ENCODE results near the gene GPHN.

GPHN gene

DNA sequence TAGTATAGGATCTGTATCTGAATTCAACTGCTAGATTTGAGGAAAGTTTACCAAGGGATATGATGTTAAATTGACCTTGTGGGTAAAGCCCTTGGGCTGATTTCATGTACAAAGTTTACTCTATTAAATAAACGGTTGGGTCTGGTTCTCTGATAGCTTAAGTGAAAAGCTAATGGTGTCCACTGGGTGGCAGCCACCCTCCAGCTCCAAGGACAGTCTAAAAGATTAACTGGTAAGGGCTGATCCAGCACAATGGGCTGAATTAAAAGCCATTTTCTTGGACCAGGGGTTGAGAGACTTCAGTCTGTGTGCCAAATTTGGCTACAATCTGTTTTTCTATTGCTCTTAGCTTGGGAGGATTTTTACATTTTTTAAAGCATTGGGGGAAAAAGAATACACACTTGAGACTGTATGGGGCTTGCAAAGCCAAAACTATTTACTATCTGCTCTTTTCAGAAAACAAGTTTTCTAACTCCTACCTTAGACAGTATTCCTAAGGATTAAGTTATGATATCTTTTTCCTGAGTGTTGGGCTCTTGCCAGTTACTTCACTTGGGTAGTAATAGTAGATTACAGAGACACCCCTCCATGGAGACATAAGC, 116.5 kb downstream of the GPHN start:
- H3K4me3 ChIP-seq (ENCODE audit: low read depth in 1 of 2, low read length in 1 of 2), result no peak overlapping the region
- no peaks in the 10 kb centered on the region for H3K9me3 ChIP-seq
- H3K27ac ChIP-seq, result no peak overlapping the region
- H3K36me3 ChIP-seq, result no peaks in the 10 kb centered on the region
- no peaks in the 10 kb centered on the region for H3K27me3 ChIP-seq
- TF ChIP-seq, protein P1, sequence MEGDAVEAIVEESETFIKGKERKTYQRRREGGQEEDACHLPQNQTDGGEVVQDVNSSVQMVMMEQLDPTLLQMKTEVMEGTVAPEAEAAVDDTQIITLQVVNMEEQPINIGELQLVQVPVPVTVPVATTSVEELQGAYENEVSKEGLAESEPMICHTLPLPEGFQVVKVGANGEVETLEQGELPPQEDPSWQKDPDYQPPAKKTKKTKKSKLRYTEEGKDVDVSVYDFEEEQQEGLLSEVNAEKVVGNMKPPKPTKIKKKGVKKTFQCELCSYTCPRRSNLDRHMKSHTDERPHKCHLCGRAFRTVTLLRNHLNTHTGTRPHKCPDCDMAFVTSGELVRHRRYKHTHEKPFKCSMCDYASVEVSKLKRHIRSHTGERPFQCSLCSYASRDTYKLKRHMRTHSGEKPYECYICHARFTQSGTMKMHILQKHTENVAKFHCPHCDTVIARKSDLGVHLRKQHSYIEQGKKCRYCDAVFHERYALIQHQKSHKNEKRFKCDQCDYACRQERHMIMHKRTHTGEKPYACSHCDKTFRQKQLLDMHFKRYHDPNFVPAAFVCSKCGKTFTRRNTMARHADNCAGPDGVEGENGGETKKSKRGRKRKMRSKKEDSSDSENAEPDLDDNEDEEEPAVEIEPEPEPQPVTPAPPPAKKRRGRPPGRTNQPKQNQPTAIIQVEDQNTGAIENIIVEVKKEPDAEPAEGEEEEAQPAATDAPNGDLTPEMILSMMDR (IDR thresholded peaks at IDR 0.05), result no peak
- peaks cover 4 to 11% of the 10 kb centered on the region in 2 experiments for H3K4me1 ChIP-seq (ENCODE audit: control insufficient read depth in 1 of 2, insufficient read depth in 1 of 2, low read depth in 1 of 2, low read length in 1 of 2)

DNA sequence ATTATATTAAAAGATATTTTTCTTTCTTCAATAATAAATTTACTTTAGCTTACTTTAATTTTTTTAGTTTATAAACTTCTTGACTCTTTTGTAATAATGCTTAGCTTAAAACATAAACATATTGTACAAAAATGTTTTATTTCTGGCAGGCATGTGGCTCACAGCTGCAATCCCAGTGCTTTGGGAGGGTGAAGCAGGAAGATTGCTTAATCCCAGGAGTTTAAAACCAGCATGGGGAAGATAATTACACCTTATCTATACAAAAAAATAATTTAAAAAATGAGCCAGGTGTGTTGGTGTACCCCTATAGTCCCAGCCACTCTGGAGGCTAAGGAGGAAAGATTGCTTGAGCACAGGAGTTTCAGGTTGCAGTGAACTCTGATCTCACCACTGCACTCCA, 120.7 kb downstream of the GPHN start:
- Histone ChIP-seq H3K9me3 (no peaks in the 10 kb centered on the region), H3K27me3 (no peaks in the 10 kb centered on the region), H3K4me3 (ENCODE audit: low read depth in 1 of 2, low read length in 1 of 2) (no peak overlapping the region), H3K36me3 (no peaks in the 10 kb centered on the region), H3K27ac (no peak overlapping the region), H3K4me1 (ENCODE audit: control insufficient read depth in 1 of 2, insufficient read depth in 1 of 2, low read depth in 1 of 2, low read length in 1 of 2) (peaks cover 4 to 11% of the 10 kb centered on the region in 2 experiments)
- TF ChIP-seq, protein P1 (IDR thresholded peaks at IDR 0.05), result no peak

DNA sequence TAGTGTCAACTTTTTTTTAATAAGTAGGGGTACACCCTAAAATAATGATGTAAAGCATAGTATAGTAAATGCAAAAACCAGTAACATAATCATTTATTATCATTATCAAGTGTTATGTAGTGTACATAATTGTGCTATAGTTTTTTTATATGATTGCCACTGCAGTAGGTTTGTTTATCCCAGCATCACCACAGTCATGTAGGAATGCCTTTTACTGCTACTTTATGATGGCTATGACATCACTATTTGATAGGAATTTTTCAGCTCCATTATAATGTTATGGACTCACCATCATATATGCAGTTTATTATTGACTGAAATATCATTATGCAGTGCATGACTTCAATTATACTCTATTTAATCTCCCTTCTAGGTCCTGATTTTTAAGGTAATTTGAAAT, 121.6 kb downstream of the GPHN start:
- H3K4me1 ChIP-seq (ENCODE audit: control insufficient read depth in 1 of 2, insufficient read depth in 1 of 2, low read depth in 1 of 2, low read length in 1 of 2), result peaks cover 4 to 14% of the 10 kb centered on the region in 2 experiments
- H3K27me3 ChIP-seq, result no peaks in the 10 kb centered on the region
- TF ChIP-seq, protein P1 (IDR thresholded peaks at IDR 0.05), result no peak
- H3K27ac ChIP-seq, result no peak overlapping the region
- H3K36me3 ChIP-seq, result no peaks in the 10 kb centered on the region
- no peak overlapping the region for H3K4me3 ChIP-seq (ENCODE audit: low read depth in 1 of 2, low read length in 1 of 2)
- no peaks in the 10 kb centered on the region for H3K9me3 ChIP-seq

- H3K36me3 ChIP-seq, result no peaks in the 10 kb centered on the region
- no peaks in the 10 kb centered on the region for H3K27me3 ChIP-seq
- H3K9me3 ChIP-seq, result no peaks in the 10 kb centered on the region
- peaks cover 0 to 19% of the 10 kb centered on the region in 2 experiments for H3K4me1 ChIP-seq (ENCODE audit: control insufficient read depth in 1 of 2, insufficient read depth in 1 of 2, low read depth in 1 of 2, low read length in 1 of 2)
- no peak overlapping the region for H3K27ac ChIP-seq
- H3K4me3 ChIP-seq (ENCODE audit: low read depth in 1 of 2, low read length in 1 of 2), result no peak overlapping the region
- TF ChIP-seq, protein P1 (IDR thresholded peaks at IDR 0.05), result no peak
These were observed 126.9 kb downstream of the GPHN start for GRCh38 chr14:66634876-66635275.

GRCh38 chr14:66635435-66635834, 127.5 kb downstream of the GPHN start:
- TF ChIP-seq, protein P1 (IDR thresholded peaks at IDR 0.05), result no peak
- peaks cover 0 to 19% of the 10 kb centered on the region in 2 experiments for H3K4me1 ChIP-seq (ENCODE audit: control insufficient read depth in 1 of 2, insufficient read depth in 1 of 2, low read depth in 1 of 2, low read length in 1 of 2)
- H3K27me3 ChIP-seq, result no peaks in the 10 kb centered on the region
- H3K9me3 ChIP-seq, result no peaks in the 10 kb centered on the region
- H3K4me3 ChIP-seq (ENCODE audit: low read depth in 1 of 2, low read length in 1 of 2), result no peak overlapping the region
- H3K36me3 ChIP-seq, result no peaks in the 10 kb centered on the region
- no peak overlapping the region for H3K27ac ChIP-seq
